HFFc6 (cell line): ENCODE results near the gene THAP9. TPM values are rescaled to one million over a fixed set of nuclear protein-coding genes. Genes with fewer than 3 reads are reported as not detected.

Source experiments
- DNase-seq: peaks from one replicate; pipeline ENCODE4 v3.0.0-alpha.2; 2018
- H3K27ac Mint-ChIP-seq: 2 replicates; pipeline ENCODE4 v1.8.0; 2020; ENCODE audit warnings: mild to moderate bottlenecking, mixed read lengths
- H3K27me3 Mint-ChIP-seq: 2 replicates; pipeline ENCODE4 v1.8.0; 2021; ENCODE audit warnings: mild to moderate bottlenecking, moderate library complexity, mixed read lengths; ENCODE audit not compliant: insufficient read depth
- H3K36me3 Mint-ChIP-seq: 2 replicates; pipeline ENCODE4 v1.8.0; 2021; ENCODE audit warnings: low read depth, mixed read lengths
- H3K4me1 Mint-ChIP-seq: 2 replicates; pipeline ENCODE4 v1.8.0; 2020; ENCODE audit warnings: low read depth, mixed read lengths
- H3K4me3 Mint-ChIP-seq: 2 replicates; pipeline ENCODE4 v1.8.0; 2020; ENCODE audit warnings: mild to moderate bottlenecking, moderate library complexity, mixed read lengths
- H3K9me3 Mint-ChIP-seq: 2 replicates; pipeline ENCODE4 v1.8.0; 2020; ENCODE audit warnings: mild to moderate bottlenecking, mixed read lengths
- total RNA-seq, 6 experiments: library from RNA; stranded (reverse); fragmentation: NEBNext Ultra II Directional; extraction: Animal tissue kit (Norgen Biotek cat#: 25700); gene quantifications; 2 replicates in 1 of 6; 3 replicates in 5 of 6; pipeline ENCODE4 v1.2.3, GENCODE V29; 2021
- TF ChIP-seq, protein P1 (sequence below): fragments of 200-600 bp; sonication (generic); IDR thresholded peaks from 2 replicates; pipeline ENCODE4 v1.5.0; 2021; ENCODE audit warnings: antibody characterized with exemption, mild to moderate bottlenecking

Gene THAP9
- total RNA-seq, 6 experiments from 2014 or later: 0.87 to 2.2 (median 1.5) TPM

DNA sequence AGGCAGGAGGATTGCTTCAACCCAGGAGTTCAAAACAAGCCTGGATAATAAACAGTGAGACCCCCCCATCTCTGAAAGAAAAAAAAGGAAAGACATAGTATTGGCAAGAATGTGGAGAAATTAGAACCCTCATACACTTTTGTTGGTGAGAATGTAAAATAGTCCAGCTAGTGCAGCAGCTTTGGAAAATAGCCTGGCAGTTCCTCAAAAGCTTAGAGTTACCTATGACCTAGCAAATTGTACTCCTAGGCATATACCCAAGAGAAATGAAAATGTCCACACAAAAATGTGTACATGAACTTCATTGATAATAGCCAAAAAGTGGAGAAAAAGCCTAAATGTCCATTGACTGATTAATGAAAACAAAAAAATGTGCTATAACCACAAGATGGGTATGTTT, 21.3 kb downstream of the THAP9 start:
- Mint-ChIP-seq H3K27me3 (no peaks in the 10 kb centered on the region; the same call in 1 of the 2 replicates), H3K4me3 (no peak overlapping the region), H3K9me3 (no peaks in the 10 kb centered on the region), H3K27ac (no peak overlapping the region), H3K36me3 (no peaks in the 10 kb centered on the region), H3K4me1 (peaks cover 15% of the 10 kb centered on the region)
- TF ChIP-seq, protein P1, sequence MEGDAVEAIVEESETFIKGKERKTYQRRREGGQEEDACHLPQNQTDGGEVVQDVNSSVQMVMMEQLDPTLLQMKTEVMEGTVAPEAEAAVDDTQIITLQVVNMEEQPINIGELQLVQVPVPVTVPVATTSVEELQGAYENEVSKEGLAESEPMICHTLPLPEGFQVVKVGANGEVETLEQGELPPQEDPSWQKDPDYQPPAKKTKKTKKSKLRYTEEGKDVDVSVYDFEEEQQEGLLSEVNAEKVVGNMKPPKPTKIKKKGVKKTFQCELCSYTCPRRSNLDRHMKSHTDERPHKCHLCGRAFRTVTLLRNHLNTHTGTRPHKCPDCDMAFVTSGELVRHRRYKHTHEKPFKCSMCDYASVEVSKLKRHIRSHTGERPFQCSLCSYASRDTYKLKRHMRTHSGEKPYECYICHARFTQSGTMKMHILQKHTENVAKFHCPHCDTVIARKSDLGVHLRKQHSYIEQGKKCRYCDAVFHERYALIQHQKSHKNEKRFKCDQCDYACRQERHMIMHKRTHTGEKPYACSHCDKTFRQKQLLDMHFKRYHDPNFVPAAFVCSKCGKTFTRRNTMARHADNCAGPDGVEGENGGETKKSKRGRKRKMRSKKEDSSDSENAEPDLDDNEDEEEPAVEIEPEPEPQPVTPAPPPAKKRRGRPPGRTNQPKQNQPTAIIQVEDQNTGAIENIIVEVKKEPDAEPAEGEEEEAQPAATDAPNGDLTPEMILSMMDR: no peak
- DNase-seq: no peak

DNA sequence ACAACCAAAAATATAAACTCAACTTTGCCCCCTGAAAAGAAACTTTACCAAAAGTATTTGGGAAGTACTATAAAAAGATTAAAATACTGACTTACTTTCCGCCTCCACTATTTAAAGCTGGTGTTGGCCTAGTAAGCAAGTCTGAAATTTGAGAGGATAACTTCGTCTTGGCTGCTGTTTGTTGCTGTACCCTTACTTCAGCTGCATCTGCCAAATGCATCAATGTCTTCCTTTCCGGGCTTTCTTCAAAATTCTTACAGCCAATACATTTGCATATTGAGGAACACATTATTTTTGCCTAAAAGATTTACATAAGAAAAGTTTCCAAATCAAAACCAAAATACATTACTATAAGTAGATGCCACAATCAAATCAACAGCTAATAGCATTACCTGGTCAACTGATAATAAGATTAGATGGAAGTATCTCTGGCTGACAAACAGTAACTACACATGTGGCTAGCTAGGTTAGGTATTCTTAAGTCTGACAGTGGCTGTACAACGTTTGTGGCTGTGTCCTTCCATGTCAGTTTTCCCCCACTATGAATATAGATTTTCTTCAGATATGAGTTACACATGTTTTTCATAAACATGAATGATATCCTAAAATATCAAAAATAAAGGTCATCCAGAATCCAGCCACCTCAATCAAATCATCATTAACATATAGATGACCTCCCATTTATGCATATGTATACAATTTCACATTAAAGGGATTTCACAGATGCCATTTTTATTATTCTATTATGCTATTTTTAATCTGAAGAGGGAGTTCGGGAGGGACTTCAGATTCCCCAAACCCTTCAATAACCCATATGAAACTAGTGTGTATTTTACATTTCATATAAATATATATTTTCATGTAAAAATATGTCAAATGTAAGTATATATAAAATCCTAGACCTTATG, 30.6 kb downstream of the THAP9 start:
- Mint-ChIP-seq H3K4me1 (no peaks in the 10 kb centered on the region), H3K4me3 (no peak overlapping the region), H3K36me3 (peaks cover 34% of the 10 kb centered on the region), H3K27me3 (no peaks in the 10 kb centered on the region), H3K9me3 (no peaks in the 10 kb centered on the region), H3K27ac (no peak overlapping the region)
- DNase-seq: no peak
- TF ChIP-seq, protein P1: no peak

DNA sequence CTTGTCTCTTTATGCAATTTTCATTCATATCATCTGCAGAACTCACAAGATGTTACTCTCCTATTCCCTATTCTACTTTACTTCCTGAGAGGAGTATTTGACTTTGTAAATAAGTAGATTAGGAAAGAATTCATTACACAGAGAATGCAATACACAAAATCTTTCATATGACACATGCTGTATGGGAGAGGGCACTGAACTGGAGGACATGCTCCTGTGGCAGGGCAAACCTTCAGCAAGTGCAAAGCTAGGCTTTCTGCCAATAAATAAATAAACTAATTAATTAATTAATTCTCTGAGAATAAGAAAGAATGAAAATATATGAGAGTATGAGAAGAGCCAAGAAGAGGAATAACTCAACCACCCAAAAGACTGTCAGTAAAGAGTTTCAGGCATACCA, 33.9 kb downstream of the THAP9 start:
- no peak for DNase-seq
- Mint-ChIP-seq H3K27me3 (no peaks in the 10 kb centered on the region), H3K36me3 (peaks cover 42% of the 10 kb centered on the region), H3K4me1 (no peaks in the 10 kb centered on the region), H3K9me3 (no peaks in the 10 kb centered on the region), H3K27ac (no peak overlapping the region), H3K4me3 (no peak overlapping the region)
- TF ChIP-seq, protein P1: no peak

DNA sequence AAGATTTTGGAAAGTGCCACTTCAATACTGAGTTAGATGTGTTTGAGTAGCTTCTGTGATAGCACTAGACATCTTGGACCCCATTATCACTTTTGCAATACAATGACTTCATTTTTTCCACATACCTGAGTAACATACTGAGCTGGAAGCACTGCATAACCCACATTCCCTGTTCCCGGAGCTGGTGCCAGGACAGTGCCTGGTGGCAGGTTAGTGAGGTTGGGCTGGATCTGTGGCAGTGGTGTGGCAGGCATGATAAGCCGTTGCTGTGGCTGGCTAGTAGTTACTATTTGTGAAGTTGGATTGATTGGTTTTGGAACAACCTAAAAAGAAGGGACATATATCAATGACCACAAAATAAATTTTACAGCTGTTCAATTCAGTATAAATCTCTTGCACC, 38.9 kb downstream of the THAP9 start:
- no peak overlapping the region for H3K27ac Mint-ChIP-seq
- TF ChIP-seq, protein P1: no peak
- no peak for DNase-seq
- no peaks in the 10 kb centered on the region for H3K9me3 Mint-ChIP-seq
- H3K4me1 Mint-ChIP-seq: no peaks in the 10 kb centered on the region
- no peaks in the 10 kb centered on the region for H3K27me3 Mint-ChIP-seq
- peaks cover 34% of the 10 kb centered on the region; the same call in 1 of the 2 replicates for H3K36me3 Mint-ChIP-seq
- H3K4me3 Mint-ChIP-seq: no peak overlapping the region

DNA sequence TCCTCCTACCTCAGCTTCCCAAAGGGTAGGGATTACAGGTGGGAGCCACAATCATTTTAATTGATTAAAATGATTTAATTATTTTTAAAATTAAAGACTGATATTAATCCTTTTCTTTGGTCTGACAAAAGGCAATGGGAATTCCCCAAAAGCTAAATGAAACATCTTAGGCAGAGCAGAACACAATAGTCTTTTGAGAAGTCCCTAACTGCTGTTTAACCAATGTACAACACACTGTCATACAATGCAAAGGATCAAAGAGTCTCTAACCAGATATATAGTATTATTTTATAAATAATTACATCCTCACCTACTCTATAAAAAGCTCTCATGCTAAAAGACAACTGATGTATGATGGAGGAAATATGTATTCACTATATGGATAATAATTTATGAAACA, 47.0 kb downstream of the THAP9 start:
- Mint-ChIP-seq H3K4me3 (no peak overlapping the region), H3K4me1 (peaks cover 20% of the 10 kb centered on the region), H3K36me3 (peaks cover 23% of the 10 kb centered on the region), H3K9me3 (no peaks in the 10 kb centered on the region), H3K27ac (no peak overlapping the region), H3K27me3 (no peaks in the 10 kb centered on the region)
- no peak for DNase-seq
- TF ChIP-seq, protein P1: no peak
